ENCODE results near the gene COQ3. TPM values are rescaled to one million over a fixed set of nuclear protein-coding genes. Genes with fewer than 3 reads are reported as not detected.

COQ3 gene
- total RNA-seq, 3 donors from 2014 or later = 4.2 to 5.6 (median 4.5) TPM

GRCh38 chr6:99393366-99393697 is 663 bp downstream of the COQ3 start:
- TF ChIP-seq CTCF (IDR thresholded peaks at IDR 0.05) = no peak
- TF ChIP-seq POLR2A (IDR thresholded peaks at IDR 0.05) = no peak
- TF ChIP-seq POLR2AphosphoS5 (IDR thresholded peaks at IDR 0.05) = no peak
- peak overlapping the region; percentile 80 to 85 for H3K27ac ChIP-seq

GRCh38 chr6:99390896-99391295 is 3.1 kb downstream of the COQ3 start:
- no peaks in the 10 kb centered on the region for H3K36me3 ChIP-seq
- TF ChIP-seq POLR2AphosphoS5 (IDR thresholded peaks at IDR 0.05) (no peak), POLR2A (IDR thresholded peaks at IDR 0.05) (no peak), CTCF (IDR thresholded peaks at IDR 0.05) (no peak)
- no peak overlapping the region for H3K4me3 ChIP-seq
- H3K27ac ChIP-seq = no peak overlapping the region
- no peaks in the 10 kb centered on the region for H3K9me3 ChIP-seq
- no peaks in the 10 kb centered on the region for H3K4me1 ChIP-seq
- intact Hi-C loops (cut with DNase I; ENCODE audit: low total_unique reads) = loop anchor here (5.0 kb wide), 1 partner anchor 984 kb away; no protein-coding TSS in a partner anchor
- no peak for DNase-seq (ENCODE audit: low spot score in 2 of 2)
- no peaks in the 10 kb centered on the region for H3K27me3 ChIP-seq

More at GRCh38 chr6:99393366-99393697, 663 bp downstream of the COQ3 start:
- Histone ChIP-seq H3K4me1 (no peaks in the 10 kb centered on the region), H3K9me3 (no peaks in the 10 kb centered on the region), H3K4me3 (peak overlapping the region; percentile 70 to 79 (median 72)), H3K27me3 (no peaks in the 10 kb centered on the region), H3K36me3 (no peaks in the 10 kb centered on the region)
- intact Hi-C loops (cut with DNase I; ENCODE audit: low total_unique reads) = loop anchor here (5.0 kb wide), 1 partner anchor 986 kb away; no protein-coding TSS in a partner anchor
- no peak for DNase-seq (ENCODE audit: low spot score in 2 of 2)

- H3K9me3 ChIP-seq = no peaks in the 10 kb centered on the region
- no peaks in the 10 kb centered on the region for H3K36me3 ChIP-seq
- H3K27ac ChIP-seq = no peak overlapping the region
- no peaks in the 10 kb centered on the region for H3K4me1 ChIP-seq
- TF ChIP-seq POLR2AphosphoS5 (IDR thresholded peaks at IDR 0.05) (no peak), POLR2A (IDR thresholded peaks at IDR 0.05) (no peak), CTCF (IDR thresholded peaks at IDR 0.05) (no peak)
- H3K4me3 ChIP-seq = no peak overlapping the region
- intact Hi-C loops (cut with DNase I; ENCODE audit: low total_unique reads) = no loop called here
- DNase-seq (ENCODE audit: low spot score in 2 of 2) = no peak
- no peaks in the 10 kb centered on the region for H3K27me3 ChIP-seq
Measured at GRCh38 chr6:99384507-99384906, 9.5 kb downstream of the COQ3 start.

DNA sequence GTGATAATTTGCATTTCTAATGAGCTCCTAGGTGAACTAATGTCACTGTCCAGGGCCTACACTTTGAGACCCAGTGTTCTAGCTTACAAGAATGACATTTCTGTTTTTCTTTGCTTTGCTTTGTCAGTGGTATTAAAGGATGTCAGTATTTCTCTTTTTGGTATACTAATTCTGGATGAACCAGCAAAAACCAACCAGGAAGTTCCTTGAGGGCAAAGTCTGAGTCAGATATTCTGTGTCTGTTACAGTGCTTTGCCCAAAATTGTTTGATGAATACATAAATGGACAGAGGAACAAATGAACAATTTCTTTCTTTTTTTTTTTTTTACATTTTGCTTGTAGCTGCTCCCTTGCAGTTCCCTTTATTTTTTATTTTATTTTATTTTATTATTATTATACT is 15.4 kb downstream of the COQ3 start:
- intact Hi-C loops (cut with DNase I; ENCODE audit: low total_unique reads) = no loop called here
- no peak overlapping the region for H3K27ac ChIP-seq
- no peaks in the 10 kb centered on the region for H3K27me3 ChIP-seq
- H3K9me3 ChIP-seq = no peaks in the 10 kb centered on the region
- no peaks in the 10 kb centered on the region for H3K36me3 ChIP-seq
- H3K4me3 ChIP-seq = no peak overlapping the region
- DNase-seq (ENCODE audit: low spot score in 2 of 2) = no peak
- TF ChIP-seq CTCF (IDR thresholded peaks at IDR 0.05) = no peak
- no peak for TF ChIP-seq POLR2A (IDR thresholded peaks at IDR 0.05)
- TF ChIP-seq POLR2AphosphoS5 (IDR thresholded peaks at IDR 0.05) = no peak
- no peaks in the 10 kb centered on the region for H3K4me1 ChIP-seq

GRCh38 chr6:99369533-99369932 is 24.5 kb downstream of the COQ3 start:
- Histone ChIP-seq H3K4me1 (no peaks in the 10 kb centered on the region), H3K36me3 (no peaks in the 10 kb centered on the region), H3K4me3 (no peak overlapping the region), H3K27ac (no peak overlapping the region), H3K9me3 (no peaks in the 10 kb centered on the region), H3K27me3 (no peaks in the 10 kb centered on the region)
- TF ChIP-seq POLR2AphosphoS5 (IDR thresholded peaks at IDR 0.05) (no peak), POLR2A (IDR thresholded peaks at IDR 0.05) (no peak), CTCF (IDR thresholded peaks at IDR 0.05) (no peak)
- intact Hi-C loops (cut with DNase I; ENCODE audit: low total_unique reads) = no loop called here
- no peak for DNase-seq (ENCODE audit: low spot score in 2 of 2)
